ENCODE measurements around the gene PLPPR2. TPM values are rescaled to one million over a fixed set of nuclear protein-coding genes. Genes with fewer than 3 reads are reported as not detected.

Gene PLPPR2
- total RNA-seq, 1 experiment from 2014 or later = 7.5 TPM

GRCh38 chr19:11374433-11375142, 19.4 kb downstream of the PLPPR2 start, which contains the start of gene SWSAP1:
TSS of gene SWSAP1 (plus strand) at chr19:11374666. CDS start at chr19:11374681, 15 bp downstream.
- Mint-ChIP-seq H3K36me3 (peaks cover 6% of the 10 kb centered on the region), H3K4me3 (no peak within 1 kb of the TSS), H3K4me1 (peaks cover 19% of the 10 kb centered on the region), H3K27ac (no peak within 1 kb of the TSS; the same call in 1 of the 2 replicates), H3K9me3 (no peaks in the 10 kb centered on the region), H3K27me3 (ENCODE audit: low read depth) (no peaks in the 10 kb centered on the region)
- ATAC-seq (peak; percentile 93), DNase-seq (ENCODE audit: low spot score) (peak; percentile 98)
- ChIA-PET POLR2A (interaction anchor here (0.5 to 3.1 kb wide), 12 partner anchors 9 to 144 kb away, joined by 3 to 16 read pairs (median 5); partner anchors contain the start of genes CCDC159, EPOR, ODAD3 and PRKCSH), CTCF (interaction anchor here (0.6 to 4.6 kb wide), 27 partner anchors 9 to 326 kb away, joined by 3 to 59 read pairs (median 6); partner anchors contain the start of genes CCDC159, CNN1, ECSIT and EPOR)
- TF ChIP-seq ARID4B (CRISPR knock-in tag; IDR thresholded peaks at IDR 0.05; ENCODE audit: borderline replicate concordance) (peak; percentile 67; the same call in 1 of the 2 replicates), ZNF416 (CRISPR knock-in tag; IDR thresholded peaks at IDR 0.05) (0 out of 2 replicates have a peak, but pooled peaks have one; percentile 17), GABPB1 (CRISPR knock-in tag; IDR thresholded peaks at IDR 0.05) (peak; percentile 37; the same call in 1 of the 2 replicates), ELF4 (CRISPR knock-in tag; IDR thresholded peaks at IDR 0.05; ENCODE audit: low read depth) (no peak), ZNF317 (CRISPR knock-in tag; IDR thresholded peaks at IDR 0.05; ENCODE audit: borderline replicate concordance, low read depth) (no peak), ZNF263 (CRISPR knock-in tag; IDR thresholded peaks at IDR 0.05; ENCODE audit: low read depth) (no peak), FOXP1 (CRISPR knock-in tag; IDR thresholded peaks at IDR 0.05; ENCODE audit: borderline replicate concordance) (no peak), CREB1 (CRISPR knock-in tag; IDR thresholded peaks at IDR 0.05) (peak; percentile 56; the same call in 1 of the 2 replicates), ESRRA (CRISPR knock-in tag; IDR thresholded peaks at IDR 0.05; ENCODE audit: borderline replicate concordance) (no peak), RELA (CRISPR knock-in tag; IDR thresholded peaks at IDR 0.05; ENCODE audit: borderline replicate concordance) (no peak), SP1 (CRISPR knock-in tag; conservative IDR thresholded peaks at IDR 0.05) (peak; percentile 76), MYBL2 (CRISPR knock-in tag; IDR thresholded peaks at IDR 0.05) (no peak), AR (CRISPR knock-in tag; IDR thresholded peaks at IDR 0.05) (peak; percentile 52; the same call in 1 of the 2 replicates), NFYB (CRISPR knock-in tag; conservative IDR thresholded peaks at IDR 0.05; ENCODE audit: low read depth) (peak; percentile 83), FOXK1 (CRISPR knock-in tag; IDR thresholded peaks at IDR 0.05) (peak; percentile 60; the same call in 1 of the 2 replicates), TEAD1 (CRISPR knock-in tag; IDR thresholded peaks at IDR 0.05) (0 out of 2 replicates have a peak, but pooled peaks have one; percentile 68), JUN (CRISPR knock-in tag; IDR thresholded peaks at IDR 0.05) (no peak)
- TF ChIP-seq, protein P1, sequence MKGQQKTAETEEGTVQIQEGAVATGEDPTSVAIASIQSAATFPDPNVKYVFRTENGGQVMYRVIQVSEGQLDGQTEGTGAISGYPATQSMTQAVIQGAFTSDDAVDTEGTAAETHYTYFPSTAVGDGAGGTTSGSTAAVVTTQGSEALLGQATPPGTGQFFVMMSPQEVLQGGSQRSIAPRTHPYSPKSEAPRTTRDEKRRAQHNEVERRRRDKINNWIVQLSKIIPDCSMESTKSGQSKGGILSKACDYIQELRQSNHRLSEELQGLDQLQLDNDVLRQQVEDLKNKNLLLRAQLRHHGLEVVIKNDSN (CRISPR knock-in tag; IDR thresholded peaks at IDR 0.05) = 0 out of 2 replicates have a peak, but pooled peaks have one; percentile 25
- TF ChIP-seq, protein P2, sequence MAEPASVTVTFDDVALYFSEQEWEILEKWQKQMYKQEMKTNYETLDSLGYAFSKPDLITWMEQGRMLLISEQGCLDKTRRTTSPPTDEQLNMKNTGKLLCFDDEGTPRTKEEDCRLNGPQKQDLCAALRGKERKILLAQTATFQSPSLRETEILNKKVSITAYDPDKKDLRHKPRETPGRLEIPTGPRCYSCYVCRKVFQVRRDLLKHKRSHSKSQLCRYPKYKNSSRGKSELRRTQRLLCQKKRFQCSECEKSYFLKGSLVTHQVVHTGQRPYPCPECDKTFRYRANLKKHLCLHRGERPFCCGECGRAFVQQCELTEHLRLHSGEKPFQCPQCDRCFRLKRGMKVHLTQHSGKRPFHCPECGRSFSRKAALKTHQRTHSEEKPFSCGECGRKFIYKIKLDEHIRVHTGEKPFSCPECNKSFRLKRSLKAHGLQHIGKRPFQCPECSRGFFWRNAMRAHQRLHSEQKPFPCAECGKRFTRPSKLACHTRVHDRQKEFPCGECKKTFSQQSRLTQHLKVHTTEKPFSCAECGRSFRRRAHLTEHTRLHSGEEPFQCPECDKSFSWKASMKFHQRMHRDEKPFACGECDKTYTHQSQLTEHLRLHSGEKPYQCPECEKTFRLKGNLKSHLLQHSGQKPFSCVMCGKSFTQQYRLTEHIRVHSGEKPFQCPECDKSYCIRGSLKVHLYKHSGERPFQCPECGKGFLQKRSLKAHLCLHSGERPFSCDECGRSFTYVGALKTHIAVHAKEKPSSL (CRISPR knock-in tag; conservative IDR thresholded peaks at IDR 0.05) = no peak
- TF ChIP-seq, protein P3, sequence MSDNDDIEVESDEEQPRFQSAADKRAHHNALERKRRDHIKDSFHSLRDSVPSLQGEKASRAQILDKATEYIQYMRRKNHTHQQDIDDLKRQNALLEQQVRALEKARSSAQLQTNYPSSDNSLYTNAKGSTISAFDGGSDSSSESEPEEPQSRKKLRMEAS (CRISPR knock-in tag; IDR thresholded peaks at IDR 0.05) = peak; percentile 86
- TF ChIP-seq, protein P4, sequence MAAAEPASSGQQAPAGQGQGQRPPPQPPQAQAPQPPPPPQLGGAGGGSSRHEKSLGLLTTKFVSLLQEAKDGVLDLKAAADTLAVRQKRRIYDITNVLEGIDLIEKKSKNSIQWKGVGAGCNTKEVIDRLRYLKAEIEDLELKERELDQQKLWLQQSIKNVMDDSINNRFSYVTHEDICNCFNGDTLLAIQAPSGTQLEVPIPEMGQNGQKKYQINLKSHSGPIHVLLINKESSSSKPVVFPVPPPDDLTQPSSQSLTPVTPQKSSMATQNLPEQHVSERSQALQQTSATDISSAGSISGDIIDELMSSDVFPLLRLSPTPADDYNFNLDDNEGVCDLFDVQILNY (CRISPR knock-in tag; IDR thresholded peaks at IDR 0.05) = peak; percentile 27; the same call in 1 of the 2 replicates
- TF ChIP-seq, protein P5, sequence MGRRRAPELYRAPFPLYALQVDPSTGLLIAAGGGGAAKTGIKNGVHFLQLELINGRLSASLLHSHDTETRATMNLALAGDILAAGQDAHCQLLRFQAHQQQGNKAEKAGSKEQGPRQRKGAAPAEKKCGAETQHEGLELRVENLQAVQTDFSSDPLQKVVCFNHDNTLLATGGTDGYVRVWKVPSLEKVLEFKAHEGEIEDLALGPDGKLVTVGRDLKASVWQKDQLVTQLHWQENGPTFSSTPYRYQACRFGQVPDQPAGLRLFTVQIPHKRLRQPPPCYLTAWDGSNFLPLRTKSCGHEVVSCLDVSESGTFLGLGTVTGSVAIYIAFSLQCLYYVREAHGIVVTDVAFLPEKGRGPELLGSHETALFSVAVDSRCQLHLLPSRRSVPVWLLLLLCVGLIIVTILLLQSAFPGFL (CRISPR knock-in tag; IDR thresholded peaks at IDR 0.05; ENCODE audit: borderline replicate concordance) = no peak

Data from WTC11 (cell line).